ENCODE measurements around the gene FAM186B.

Gene FAM186B

GRCh38 chr12:49587174-49587908, 18.1 kb downstream of the FAM186B start:
- H3K36me3 ChIP-seq: peaks cover 9% of the 10 kb centered on the region
- H3K9me3 ChIP-seq: no peaks in the 10 kb centered on the region
- peak; percentile 18; the same call in 1 of the 2 replicates for TF ChIP-seq CTCF (IDR thresholded peaks at IDR 0.05; ENCODE audit: low read depth, low read length)
- peaks cover 8% of the 10 kb centered on the region for H3K4me1 ChIP-seq
- no peak overlapping the region for H3K4me3 ChIP-seq (ENCODE audit: low read depth, low read length)
- DNase-seq: no peak
- H3K27me3 ChIP-seq: no peaks in the 10 kb centered on the region

GRCh38 chr12:49585477-49586459, 19.7 kb downstream of the FAM186B start:
- no peak overlapping the region for H3K4me3 ChIP-seq (ENCODE audit: low read depth, low read length)
- H3K4me1 ChIP-seq: peaks cover 8% of the 10 kb centered on the region
- H3K9me3 ChIP-seq: no peaks in the 10 kb centered on the region
- DNase-seq: no peak
- H3K27me3 ChIP-seq: no peaks in the 10 kb centered on the region
- TF ChIP-seq CTCF (IDR thresholded peaks at IDR 0.05; ENCODE audit: low read depth, low read length): no peak
- H3K36me3 ChIP-seq: peaks cover 9% of the 10 kb centered on the region

- DNase-seq: no peak
- Histone ChIP-seq H3K36me3 (peaks cover 9% of the 10 kb centered on the region), H3K27me3 (no peaks in the 10 kb centered on the region), H3K4me1 (peaks cover 8% of the 10 kb centered on the region), H3K9me3 (no peaks in the 10 kb centered on the region), H3K4me3 (ENCODE audit: low read depth, low read length) (no peak overlapping the region)
- TF ChIP-seq CTCF (IDR thresholded peaks at IDR 0.05; ENCODE audit: low read depth, low read length): no peak
Observed at GRCh38 chr12:49584591-49584990, 20.8 kb downstream of the FAM186B start.

GRCh38 chr12:49583366-49584094, 21.9 kb downstream of the FAM186B start:
- Histone ChIP-seq H3K4me1 (peaks cover 5% of the 10 kb centered on the region), H3K4me3 (ENCODE audit: low read depth, low read length) (no peak overlapping the region), H3K9me3 (no peaks in the 10 kb centered on the region), H3K36me3 (peaks cover 9% of the 10 kb centered on the region), H3K27me3 (no peaks in the 10 kb centered on the region)
- TF ChIP-seq CTCF (IDR thresholded peaks at IDR 0.05; ENCODE audit: low read depth, low read length): no peak
- DNase-seq: no peak

GRCh38 chr12:49582850-49583249, 22.6 kb downstream of the FAM186B start:
- no peak for DNase-seq
- no peaks in the 10 kb centered on the region for H3K9me3 ChIP-seq
- H3K4me1 ChIP-seq: peaks cover 3% of the 10 kb centered on the region; the same call in 1 of the 2 replicates
- no peak for TF ChIP-seq CTCF (IDR thresholded peaks at IDR 0.05; ENCODE audit: low read depth, low read length)
- H3K4me3 ChIP-seq (ENCODE audit: low read depth, low read length): no peak overlapping the region
- peaks cover 9% of the 10 kb centered on the region for H3K36me3 ChIP-seq
- no peaks in the 10 kb centered on the region for H3K27me3 ChIP-seq

Data from BE2C (cell line).